GM18511 (cell line): Measurements from ENCODE around the gene GOLGA6L24.
"Not testable (repeated sequence)": the region's sequence is repeated elsewhere in the genome, so short reads cannot be mapped to it uniquely, and the experiment has no call there.

Experiments
- ATAC-seq: cut with Tn5 transposase; IDR thresholded peaks from one replicate; pipeline ENCODE4 v1.9.1; 2021; ENCODE audit warnings: mild to moderate bottlenecking, moderate library complexity; ENCODE audit not compliant: unreplicated experiment

GOLGA6L24 gene

GRCh38 chr15:28357984-28358383, at the start of gene GOLGA6L24:
Gene GOLGA6L24, minus strand, starts transcription at chr15:28358084. Its CDS starts 61 bp downstream, at chr15:28358023.
- not testable (repeated sequence) for ATAC-seq

- ATAC-seq, result not testable (repeated sequence)
Observed at GRCh38 chr15:28402774-28403435, 45.0 kb upstream of the GOLGA6L24 start.

GRCh38 chr15:28396022-28396421, 38.1 kb upstream of the GOLGA6L24 start:
- not testable (repeated sequence) for ATAC-seq

GRCh38 chr15:28380053-28380452, 22.2 kb upstream of the GOLGA6L24 start:
- not testable (repeated sequence) for ATAC-seq

- not testable (repeated sequence) for ATAC-seq
Observed at GRCh38 chr15:28378364-28378763, 20.5 kb upstream of the GOLGA6L24 start, which contains the start of gene GOLGA8F. Gene GOLGA8F, plus strand, starts transcription at chr15:28378664. Its CDS starts 98 bp downstream, at chr15:28378762.

GRCh38 chr15:28365502-28365901, 7.6 kb upstream of the GOLGA6L24 start:
- ATAC-seq, result not testable (repeated sequence)

GRCh38 chr15:28322129-28322588, 35.7 kb downstream of the GOLGA6L24 start, which contains the start of gene HERC2:
Gene HERC2, minus strand, starts transcription at chr15:28322179. Its CDS starts 746 bp downstream, at chr15:28321433.
- not testable (repeated sequence) for ATAC-seq

- ATAC-seq, result not testable (repeated sequence)
Observed at GRCh38 chr15:28321358-28322078, 36.4 kb downstream of the GOLGA6L24 start.

GRCh38 chr15:28319725-28320124, 38.2 kb downstream of the GOLGA6L24 start:
- ATAC-seq, result not testable (repeated sequence)

- ATAC-seq, result not testable (repeated sequence)
Observed at GRCh38 chr15:28318828-28319227, 39.1 kb downstream of the GOLGA6L24 start.

- ATAC-seq, result not testable (repeated sequence)
Observed at GRCh38 chr15:28318122-28318521, 39.8 kb downstream of the GOLGA6L24 start.

GRCh38 chr15:28316958-28317357, 40.9 kb downstream of the GOLGA6L24 start:
- not testable (repeated sequence) for ATAC-seq

- ATAC-seq, result not testable (repeated sequence)
Observed at GRCh38 chr15:28310454-28310853, 47.4 kb downstream of the GOLGA6L24 start.

- not testable (repeated sequence) for ATAC-seq
Observed at GRCh38 chr15:28308718-28309117, 49.2 kb downstream of the GOLGA6L24 start.
